IPS DF 6.9 (cell line): ENCODE data around the gene MTF1.

Experiments
- DNase-seq: peaks from one replicate; pipeline ENCODE4 v3.0.0-alpha.2; 2013; ENCODE audit warnings: low read depth, low spot score
- H3K27ac ChIP-seq: one replicate; pipeline ENCODE4 v1.5.1; 2013; ENCODE audit warnings: low read length, control low read depth
- H3K27me3 ChIP-seq: 2 replicates; pipeline ENCODE4 v1.6.1; 2013; ENCODE audit warnings: mild to moderate bottlenecking, low read length; ENCODE audit not compliant: control insufficient read depth, insufficient read depth
- H3K36me3 ChIP-seq: 2 replicates; pipeline ENCODE4 v1.6.1; 2013; ENCODE audit warnings: low read length; ENCODE audit not compliant: control insufficient read depth, insufficient read depth
- H3K4me1 ChIP-seq: 2 replicates; pipeline ENCODE4 v1.6.1; 2013; ENCODE audit warnings: low read length; ENCODE audit not compliant: control insufficient read depth, insufficient read depth
- H3K4me3 ChIP-seq: 2 replicates; pipeline ENCODE4 v1.5.1; 2013; ENCODE audit warnings: mild to moderate bottlenecking, low read length
- H3K9me3 ChIP-seq: 2 replicates; pipeline ENCODE4 v1.6.1; 2013; ENCODE audit warnings: low read length, inconsistent platforms; ENCODE audit not compliant: control insufficient read depth, insufficient read depth
- WGBS: extraction: QIAGEN DNeasy Blood & Tissue Kit; methylation state at CpG from one replicate; pipeline ENCODE4 v1.1.7; 2013; ENCODE audit warnings: mixed read lengths, missing lambda C conversion rate; ENCODE audit not compliant: insufficient read length, insufficient coverage; 5-methylcytosine and 5-hydroxymethylcytosine counted together

The MTF1 gene

GRCh38 chr1:37851782-37852210 lies 7.6 kb downstream of the MTF1 start:
- Histone ChIP-seq H3K4me3 (no peak overlapping the region), H3K36me3 (no peaks in the 10 kb centered on the region), H3K27ac (no peak overlapping the region), H3K9me3 (no peaks in the 10 kb centered on the region), H3K27me3 (no peaks in the 10 kb centered on the region), H3K4me1 (no peaks in the 10 kb centered on the region)
- DNase-seq: no peak
- no CpG with 5 or more reads among the region's 2 CpGs for WGBS

GRCh38 chr1:37851262-37851661 lies 8.1 kb downstream of the MTF1 start:
- no peaks in the 10 kb centered on the region for H3K36me3 ChIP-seq
- DNase-seq: no peak
- no peak overlapping the region for H3K27ac ChIP-seq

DNA sequence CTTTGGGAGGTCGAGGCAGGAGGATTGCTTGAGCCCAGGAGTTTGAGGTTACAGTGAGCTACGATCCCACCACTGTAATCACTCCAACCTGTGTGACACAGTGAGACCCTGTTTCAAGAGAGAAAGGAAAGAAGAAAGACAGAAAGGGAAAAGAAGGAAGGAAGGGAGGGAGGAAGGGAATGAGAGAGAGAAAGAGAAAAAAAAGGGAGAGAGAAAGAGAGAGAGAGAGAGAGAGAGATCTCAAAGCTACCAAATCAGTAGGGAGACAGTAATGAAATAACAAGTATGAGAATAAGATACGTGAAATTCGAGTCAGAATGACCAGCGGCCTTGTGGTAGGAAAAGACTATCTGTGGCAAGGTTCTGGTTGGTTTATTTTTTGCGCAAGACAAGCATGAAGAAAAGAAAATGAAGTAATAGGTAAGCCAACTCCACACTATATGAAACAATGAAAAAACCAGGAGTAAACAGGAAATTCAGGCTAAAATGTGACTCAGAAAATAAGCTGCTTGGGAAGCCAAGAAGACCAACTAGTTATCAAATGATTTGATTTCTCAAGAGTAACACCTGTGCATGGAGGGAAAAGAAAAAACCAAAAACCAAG lies 8.9 kb downstream of the MTF1 start:
- no peak overlapping the region for H3K4me3 ChIP-seq

More at GRCh38 chr1:37851262-37851661, 8.1 kb downstream of the MTF1 start:
- Histone ChIP-seq H3K9me3 (no peaks in the 10 kb centered on the region), H3K27me3 (no peaks in the 10 kb centered on the region), H3K4me1 (no peaks in the 10 kb centered on the region), H3K4me3 (no peak overlapping the region)

GRCh38 chr1:37849480-37849879 lies 9.9 kb downstream of the MTF1 start:
- Histone ChIP-seq H3K36me3 (no peaks in the 10 kb centered on the region), H3K27me3 (no peaks in the 10 kb centered on the region), H3K4me1 (no peaks in the 10 kb centered on the region), H3K27ac (no peak overlapping the region), H3K9me3 (no peaks in the 10 kb centered on the region), H3K4me3 (no peak overlapping the region)
- WGBS: no CpG with 5 or more reads among the region's 3 CpGs
- no peak for DNase-seq

More for the DNA sequence above, 8.9 kb downstream of the MTF1 start:
- WGBS: no CpG with 5 or more reads among the region's 6 CpGs
- no peak for DNase-seq
- Histone ChIP-seq H3K4me1 (no peaks in the 10 kb centered on the region), H3K36me3 (no peaks in the 10 kb centered on the region), H3K27ac (no peak overlapping the region), H3K27me3 (no peaks in the 10 kb centered on the region), H3K9me3 (no peaks in the 10 kb centered on the region)

DNA sequence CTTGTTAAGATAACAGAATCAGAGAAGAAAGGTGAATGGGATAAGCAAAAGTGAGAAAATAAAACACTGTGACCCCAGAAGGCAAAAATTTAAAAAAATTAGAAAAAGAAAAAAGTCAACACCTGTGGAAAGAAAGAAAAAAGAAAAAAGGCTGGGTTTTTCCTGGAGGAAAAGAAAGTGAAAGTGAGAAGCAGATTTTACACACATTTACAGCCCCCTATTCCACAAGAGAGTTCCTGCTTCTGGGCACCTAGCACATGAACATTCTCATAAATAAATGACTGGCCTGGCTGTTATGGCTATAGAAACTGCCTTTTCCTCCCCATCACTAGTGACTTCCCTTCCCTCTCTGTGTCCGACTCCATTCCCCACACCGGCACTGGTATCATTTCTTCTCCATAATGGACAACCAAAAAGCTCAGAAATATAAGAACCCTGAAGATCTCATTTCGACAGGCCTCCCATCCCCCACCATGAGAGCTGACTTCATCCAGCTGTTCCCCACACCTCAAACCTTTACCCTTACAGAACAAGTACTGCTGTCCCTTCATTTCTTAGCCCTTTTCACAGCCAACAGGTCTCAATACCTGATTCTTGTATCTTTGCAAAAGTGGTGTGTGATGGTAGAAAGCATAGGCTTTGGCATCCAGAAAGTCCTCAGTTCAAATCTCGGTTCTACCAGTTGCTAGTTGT lies 12.6 kb downstream of the MTF1 start:
- no peak overlapping the region for H3K4me3 ChIP-seq
- DNase-seq: no peak
- no CpG with 5 or more reads among the region's 4 CpGs for WGBS

DNA sequence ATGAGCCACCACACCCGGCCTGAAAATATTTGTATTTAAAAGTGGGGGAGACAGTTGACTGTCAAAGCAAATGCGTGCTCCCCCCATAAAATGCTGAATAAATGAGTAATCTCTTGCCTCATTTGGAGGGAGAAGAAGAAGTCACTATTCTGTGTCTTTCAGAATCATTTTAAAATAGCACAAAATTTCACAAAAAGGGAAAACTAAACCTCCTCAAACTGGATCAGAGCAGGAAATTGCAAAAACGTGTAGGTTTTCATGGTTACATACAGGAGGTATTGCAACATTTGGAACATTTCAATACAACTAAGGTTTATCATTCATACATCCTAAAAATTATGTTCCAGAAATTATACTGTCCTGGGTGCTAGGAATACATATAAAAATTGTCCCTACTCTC lies 13.6 kb downstream of the MTF1 start:
- no peak for DNase-seq
- H3K9me3 ChIP-seq: no peaks in the 10 kb centered on the region
- no peak overlapping the region for H3K4me3 ChIP-seq
- no peaks in the 10 kb centered on the region for H3K27me3 ChIP-seq
- H3K4me1 ChIP-seq: no peaks in the 10 kb centered on the region
- no CpG with 5 or more reads among the region's 3 CpGs for WGBS
- H3K27ac ChIP-seq: no peak overlapping the region
- no peaks in the 10 kb centered on the region for H3K36me3 ChIP-seq

More for the DNA sequence above, 12.6 kb downstream of the MTF1 start:
- no peaks in the 10 kb centered on the region for H3K9me3 ChIP-seq
- H3K27ac ChIP-seq: no peak overlapping the region
- H3K36me3 ChIP-seq: no peaks in the 10 kb centered on the region
- H3K27me3 ChIP-seq: no peaks in the 10 kb centered on the region
- no peaks in the 10 kb centered on the region for H3K4me1 ChIP-seq

GRCh38 chr1:37845049-37845646 lies 14.2 kb downstream of the MTF1 start:
- Histone ChIP-seq H3K9me3 (no peaks in the 10 kb centered on the region), H3K36me3 (no peaks in the 10 kb centered on the region), H3K27me3 (no peaks in the 10 kb centered on the region), H3K27ac (no peak overlapping the region), H3K4me1 (no peaks in the 10 kb centered on the region), H3K4me3 (no peak overlapping the region)
- WGBS: no CpG with 5 or more reads among the region's 5 CpGs
- DNase-seq: no peak

GRCh38 chr1:37844536-37844935 lies 14.9 kb downstream of the MTF1 start:
- no peak for DNase-seq
- H3K9me3 ChIP-seq: no peaks in the 10 kb centered on the region
- H3K4me3 ChIP-seq: no peak overlapping the region
- H3K4me1 ChIP-seq: no peaks in the 10 kb centered on the region
- no peak overlapping the region for H3K27ac ChIP-seq
- peaks cover 3% of the 10 kb centered on the region; the same call in 1 of the 2 replicates for H3K36me3 ChIP-seq
- H3K27me3 ChIP-seq: no peaks in the 10 kb centered on the region

GRCh38 chr1:37841652-37842051 lies 17.7 kb downstream of the MTF1 start:
- Histone ChIP-seq H3K36me3 (peaks cover 8% of the 10 kb centered on the region; the same call in 1 of the 2 replicates), H3K4me1 (no peaks in the 10 kb centered on the region), H3K27ac (no peak overlapping the region), H3K27me3 (no peaks in the 10 kb centered on the region), H3K4me3 (no peak overlapping the region), H3K9me3 (no peaks in the 10 kb centered on the region)
- no CpG with 5 or more reads among the region's 3 CpGs for WGBS
- DNase-seq: no peak

DNA sequence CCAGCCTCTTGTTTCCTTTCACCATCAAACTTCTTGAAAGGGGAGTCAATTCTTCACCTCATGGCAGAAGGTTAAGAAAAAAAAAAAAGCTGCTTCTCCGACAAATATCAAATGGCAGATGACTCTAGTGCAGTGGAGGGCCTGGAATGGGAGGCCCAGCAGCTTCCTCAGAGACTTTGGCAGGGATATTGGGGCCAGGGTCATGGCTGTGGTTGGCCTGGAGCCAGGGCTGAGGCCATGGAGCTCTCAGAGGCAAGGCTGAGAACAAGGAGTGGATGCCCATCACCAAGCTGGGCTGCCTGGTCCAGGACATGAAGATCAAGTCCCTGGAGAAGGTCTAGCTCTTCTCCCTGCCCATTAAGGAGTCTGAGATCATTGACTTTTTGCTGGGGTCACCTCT lies 18.7 kb downstream of the MTF1 start:
- WGBS: no CpG with 5 or more reads among the region's 1 CpG
- H3K9me3 ChIP-seq: no peaks in the 10 kb centered on the region
- no peaks in the 10 kb centered on the region for H3K4me1 ChIP-seq
- H3K27ac ChIP-seq: no peak overlapping the region
- no peak overlapping the region for H3K4me3 ChIP-seq
- H3K36me3 ChIP-seq: peaks cover 8% of the 10 kb centered on the region; the same call in 1 of the 2 replicates
- no peaks in the 10 kb centered on the region for H3K27me3 ChIP-seq
- DNase-seq: no peak
